ENCODE measurements around the gene SNX33. TPM values are rescaled to one million over a fixed set of nuclear protein-coding genes. Genes with fewer than 3 reads are reported as not detected.

Gene SNX33
- total RNA-seq, 1 donor from 2014 or later, result 0.22 TPM

GRCh38 chr15:75655931-75656330, 8.2 kb downstream of the SNX33 start:
- POLR2A ChIA-PET, result no interaction called here
- CTCF ChIA-PET, result no interaction called here
- H3K27me3 Mint-ChIP-seq, result peaks cover 2% of the 10 kb centered on the region
- H3K4me1 Mint-ChIP-seq, result no peaks in the 10 kb centered on the region
- H3K9me3 Mint-ChIP-seq, result no peaks in the 10 kb centered on the region
- H3K36me3 Mint-ChIP-seq (ENCODE audit: low read depth), result no peaks in the 10 kb centered on the region
- no peak overlapping the region for H3K27ac Mint-ChIP-seq
- no peak overlapping the region for H3K4me3 Mint-ChIP-seq
- ATAC-seq (ENCODE audit: low read depth) (no peak), DNase-seq (no peak)
- intact Hi-C loops (cut with micrococcal nuclease), result no loop called here
- TF ChIP-seq, protein P1, sequence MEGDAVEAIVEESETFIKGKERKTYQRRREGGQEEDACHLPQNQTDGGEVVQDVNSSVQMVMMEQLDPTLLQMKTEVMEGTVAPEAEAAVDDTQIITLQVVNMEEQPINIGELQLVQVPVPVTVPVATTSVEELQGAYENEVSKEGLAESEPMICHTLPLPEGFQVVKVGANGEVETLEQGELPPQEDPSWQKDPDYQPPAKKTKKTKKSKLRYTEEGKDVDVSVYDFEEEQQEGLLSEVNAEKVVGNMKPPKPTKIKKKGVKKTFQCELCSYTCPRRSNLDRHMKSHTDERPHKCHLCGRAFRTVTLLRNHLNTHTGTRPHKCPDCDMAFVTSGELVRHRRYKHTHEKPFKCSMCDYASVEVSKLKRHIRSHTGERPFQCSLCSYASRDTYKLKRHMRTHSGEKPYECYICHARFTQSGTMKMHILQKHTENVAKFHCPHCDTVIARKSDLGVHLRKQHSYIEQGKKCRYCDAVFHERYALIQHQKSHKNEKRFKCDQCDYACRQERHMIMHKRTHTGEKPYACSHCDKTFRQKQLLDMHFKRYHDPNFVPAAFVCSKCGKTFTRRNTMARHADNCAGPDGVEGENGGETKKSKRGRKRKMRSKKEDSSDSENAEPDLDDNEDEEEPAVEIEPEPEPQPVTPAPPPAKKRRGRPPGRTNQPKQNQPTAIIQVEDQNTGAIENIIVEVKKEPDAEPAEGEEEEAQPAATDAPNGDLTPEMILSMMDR (IDR thresholded peaks at IDR 0.05), result no peak

- ChIA-PET POLR2A (no interaction called here), CTCF (no interaction called here)
- H3K36me3 Mint-ChIP-seq (ENCODE audit: low read depth), result no peaks in the 10 kb centered on the region
- H3K4me1 Mint-ChIP-seq, result no peaks in the 10 kb centered on the region
- DNase-seq (no peak), ATAC-seq (ENCODE audit: low read depth) (no peak)
- intact Hi-C loops (cut with micrococcal nuclease), result no loop called here
- no peak overlapping the region for H3K27ac Mint-ChIP-seq
- no peak overlapping the region for H3K4me3 Mint-ChIP-seq
- no peaks in the 10 kb centered on the region for H3K9me3 Mint-ChIP-seq
- TF ChIP-seq, protein P1 (IDR thresholded peaks at IDR 0.05), result no peak
- peaks cover 2% of the 10 kb centered on the region for H3K27me3 Mint-ChIP-seq
These were observed 8.6 kb downstream of the SNX33 start for GRCh38 chr15:75656331-75656730.

- Mint-ChIP-seq H3K36me3 (ENCODE audit: low read depth) (no peaks in the 10 kb centered on the region), H3K4me1 (no peaks in the 10 kb centered on the region), H3K9me3 (no peaks in the 10 kb centered on the region), H3K27ac (no peak overlapping the region), H3K4me3 (no peak overlapping the region), H3K27me3 (peaks cover 2% of the 10 kb centered on the region)
- ChIA-PET POLR2A (no interaction called here), CTCF (no interaction called here)
- ATAC-seq (ENCODE audit: low read depth) (no peak), DNase-seq (no peak)
- TF ChIP-seq, protein P1 (IDR thresholded peaks at IDR 0.05), result no peak
- intact Hi-C loops (cut with micrococcal nuclease), result no loop called here
These were observed 9.1 kb downstream of the SNX33 start for GRCh38 chr15:75656813-75657212.

GRCh38 chr15:75659141-75659771, 11.5 kb downstream of the SNX33 start:
- Mint-ChIP-seq H3K4me1 (no peaks in the 10 kb centered on the region), H3K27me3 (peaks cover 2% of the 10 kb centered on the region), H3K4me3 (no peak overlapping the region), H3K27ac (no peak overlapping the region), H3K36me3 (ENCODE audit: low read depth) (no peaks in the 10 kb centered on the region), H3K9me3 (no peaks in the 10 kb centered on the region)
- ATAC-seq (ENCODE audit: low read depth) (no peak), DNase-seq (no peak)
- ChIA-PET POLR2A (no interaction called here), CTCF (no interaction called here)
- TF ChIP-seq, protein P1 (IDR thresholded peaks at IDR 0.05), result no peak
- intact Hi-C loops (cut with micrococcal nuclease), result no loop called here

DNA sequence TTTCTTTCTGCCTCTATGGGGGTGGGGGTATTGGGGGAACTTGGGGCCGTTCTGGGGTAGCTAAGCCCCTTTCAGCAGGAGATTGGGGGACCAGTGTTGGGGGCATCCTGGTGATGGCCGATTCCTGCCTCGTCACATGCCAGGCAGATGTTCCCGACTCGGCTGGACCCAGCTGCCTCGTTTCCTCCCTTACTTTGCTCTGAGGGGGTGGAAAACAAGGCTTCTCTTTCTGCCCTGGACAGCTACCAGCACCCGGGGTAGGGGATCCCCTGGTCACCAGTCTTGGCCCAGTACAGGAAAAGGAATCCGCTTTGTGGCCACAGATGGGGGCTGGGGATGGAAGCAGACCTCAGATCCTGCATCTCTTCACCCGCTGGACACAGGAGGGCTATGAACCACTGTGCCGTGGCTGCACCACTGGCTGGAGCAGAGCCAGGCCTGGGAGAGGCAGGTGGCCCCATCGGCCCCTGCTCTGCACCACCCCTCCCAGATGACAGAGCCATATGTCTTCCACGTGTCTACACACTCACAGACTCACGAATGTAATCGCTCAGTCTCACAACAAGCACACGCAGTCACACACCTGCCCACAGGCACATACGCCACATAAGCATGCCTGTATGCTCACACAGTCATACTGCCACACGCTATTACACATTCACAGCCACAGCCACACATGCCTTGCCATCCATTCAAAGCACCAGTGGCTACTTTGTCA, 12.4 kb downstream of the SNX33 start:
- Mint-ChIP-seq H3K4me3 (no peak overlapping the region), H3K27me3 (peaks cover 2% of the 10 kb centered on the region), H3K4me1 (no peaks in the 10 kb centered on the region), H3K9me3 (no peaks in the 10 kb centered on the region), H3K27ac (no peak overlapping the region), H3K36me3 (ENCODE audit: low read depth) (no peaks in the 10 kb centered on the region)
- ChIA-PET POLR2A (interaction anchor here (0.5 kb wide), 1 partner anchor 502 kb away, joined by 4 read pairs; no protein-coding TSS in a partner anchor), CTCF (no interaction called here)
- no peak for DNase-seq
- intact Hi-C loops (cut with micrococcal nuclease), result no loop called here
- TF ChIP-seq, protein P1 (IDR thresholded peaks at IDR 0.05), result no peak
- ATAC-seq (ENCODE audit: low read depth), result no peak
